ENCODE data around the gene DPP9. TPM values are rescaled to one million over a fixed set of nuclear protein-coding genes. Genes with fewer than 3 reads are reported as not detected.

Gene DPP9
- total RNA-seq, 1 donor from 2014 or later, result 48.0 TPM

- TF ChIP-seq, protein P1, sequence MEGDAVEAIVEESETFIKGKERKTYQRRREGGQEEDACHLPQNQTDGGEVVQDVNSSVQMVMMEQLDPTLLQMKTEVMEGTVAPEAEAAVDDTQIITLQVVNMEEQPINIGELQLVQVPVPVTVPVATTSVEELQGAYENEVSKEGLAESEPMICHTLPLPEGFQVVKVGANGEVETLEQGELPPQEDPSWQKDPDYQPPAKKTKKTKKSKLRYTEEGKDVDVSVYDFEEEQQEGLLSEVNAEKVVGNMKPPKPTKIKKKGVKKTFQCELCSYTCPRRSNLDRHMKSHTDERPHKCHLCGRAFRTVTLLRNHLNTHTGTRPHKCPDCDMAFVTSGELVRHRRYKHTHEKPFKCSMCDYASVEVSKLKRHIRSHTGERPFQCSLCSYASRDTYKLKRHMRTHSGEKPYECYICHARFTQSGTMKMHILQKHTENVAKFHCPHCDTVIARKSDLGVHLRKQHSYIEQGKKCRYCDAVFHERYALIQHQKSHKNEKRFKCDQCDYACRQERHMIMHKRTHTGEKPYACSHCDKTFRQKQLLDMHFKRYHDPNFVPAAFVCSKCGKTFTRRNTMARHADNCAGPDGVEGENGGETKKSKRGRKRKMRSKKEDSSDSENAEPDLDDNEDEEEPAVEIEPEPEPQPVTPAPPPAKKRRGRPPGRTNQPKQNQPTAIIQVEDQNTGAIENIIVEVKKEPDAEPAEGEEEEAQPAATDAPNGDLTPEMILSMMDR (conservative IDR thresholded peaks at IDR 0.05), result no peak
- H3K27ac Mint-ChIP-seq (ENCODE audit: unreplicated experiment), result no peak overlapping the region
- H3K9me3 Mint-ChIP-seq, result no peaks in the 10 kb centered on the region
- H3K27me3 Mint-ChIP-seq (ENCODE audit: low read depth), result peaks cover 4% of the 10 kb centered on the region
- DNase-seq (ENCODE audit: low read depth, low spot score), result no peak
- H3K4me1 Mint-ChIP-seq, result peaks cover 8% of the 10 kb centered on the region
- no peaks in the 10 kb centered on the region for H3K36me3 Mint-ChIP-seq (ENCODE audit: low read depth)
- no peak overlapping the region for H3K4me3 Mint-ChIP-seq
Measured at GRCh38 chr19:4641132-4641531, 82.5 kb downstream of the DPP9 start.

- Mint-ChIP-seq H3K4me3 (peak overlapping the region; percentile 56), H3K27ac (ENCODE audit: unreplicated experiment) (no peak overlapping the region), H3K9me3 (no peaks in the 10 kb centered on the region), H3K4me1 (peaks cover 8% of the 10 kb centered on the region), H3K27me3 (ENCODE audit: low read depth) (peaks cover 4% of the 10 kb centered on the region), H3K36me3 (ENCODE audit: low read depth) (no peaks in the 10 kb centered on the region)
- DNase-seq (ENCODE audit: low read depth, low spot score), result no peak
- TF ChIP-seq, protein P1 (conservative IDR thresholded peaks at IDR 0.05), result no peak
Measured at GRCh38 chr19:4640247-4641000, 83.2 kb downstream of the DPP9 start.

- Mint-ChIP-seq H3K4me3 (peak overlapping the region; percentile 89), H3K36me3 (ENCODE audit: low read depth) (no peaks in the 10 kb centered on the region), H3K4me1 (peaks cover 8% of the 10 kb centered on the region), H3K9me3 (no peaks in the 10 kb centered on the region), H3K27me3 (ENCODE audit: low read depth) (peaks cover 4% of the 10 kb centered on the region), H3K27ac (ENCODE audit: unreplicated experiment) (no peak overlapping the region)
- DNase-seq (ENCODE audit: low read depth, low spot score), result no peak
- TF ChIP-seq, protein P1 (conservative IDR thresholded peaks at IDR 0.05), result no peak
Measured at GRCh38 chr19:4639531-4640246, 84.0 kb downstream of the DPP9 start.

- DNase-seq (ENCODE audit: low read depth, low spot score), result peak; percentile 99
- peak within 1 kb of the TSS; percentile 89 for H3K4me3 Mint-ChIP-seq
- TF ChIP-seq, protein P1 (conservative IDR thresholded peaks at IDR 0.05), result no peak
- no peaks in the 10 kb centered on the region for H3K9me3 Mint-ChIP-seq
- H3K36me3 Mint-ChIP-seq (ENCODE audit: low read depth), result no peaks in the 10 kb centered on the region
- no peak within 1 kb of the TSS for H3K27ac Mint-ChIP-seq (ENCODE audit: unreplicated experiment)
- peaks cover 4% of the 10 kb centered on the region for H3K27me3 Mint-ChIP-seq (ENCODE audit: low read depth)
- H3K4me1 Mint-ChIP-seq, result peaks cover 8% of the 10 kb centered on the region
Measured at GRCh38 chr19:4638828-4639530, 84.7 kb downstream of the DPP9 start, which contains the start of gene TNFAIP8L1. TNFAIP8L1 (plus strand) TSS chr19:4639516; CDS start chr19:4651870, 12,354 bp downstream.

DNA sequence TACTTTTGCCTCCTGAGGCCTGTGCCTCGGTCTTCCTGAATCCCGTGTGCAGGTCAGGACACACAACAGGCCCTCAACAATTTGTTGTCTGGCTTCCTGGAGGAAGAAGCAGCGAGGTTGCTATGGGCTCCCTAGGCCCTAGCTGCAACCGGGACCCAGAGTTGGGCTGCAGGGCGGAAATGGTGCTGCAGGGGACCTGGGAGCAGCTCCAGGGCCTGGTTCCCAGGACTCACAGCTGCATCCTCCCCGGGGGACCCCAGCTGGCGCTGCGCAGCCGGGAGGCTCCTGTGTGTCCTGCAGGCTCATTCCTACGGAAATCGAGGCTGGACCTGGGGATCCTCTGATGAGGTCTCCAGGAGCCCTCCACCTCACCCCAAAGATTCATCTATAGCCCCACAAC lies 85.3 kb downstream of the DPP9 start:
- no peak overlapping the region for H3K27ac Mint-ChIP-seq (ENCODE audit: unreplicated experiment)
- peaks cover 4% of the 10 kb centered on the region for H3K27me3 Mint-ChIP-seq (ENCODE audit: low read depth)
- no peaks in the 10 kb centered on the region for H3K9me3 Mint-ChIP-seq
- TF ChIP-seq, protein P1 (conservative IDR thresholded peaks at IDR 0.05), result no peak
- H3K4me1 Mint-ChIP-seq, result peaks cover 10% of the 10 kb centered on the region
- H3K4me3 Mint-ChIP-seq, result no peak overlapping the region
- no peaks in the 10 kb centered on the region for H3K36me3 Mint-ChIP-seq (ENCODE audit: low read depth)
- DNase-seq (ENCODE audit: low read depth, low spot score), result no peak
